ENCODE results near the gene RREB1.
A peak's percentile ranks its signal among the peaks of the same experiment; 100 is the strongest.

Gene RREB1

GRCh38 chr6:7243179-7243981 is 135.6 kb downstream of the RREB1 start (continued):
- TF ChIP-seq, protein P1, sequence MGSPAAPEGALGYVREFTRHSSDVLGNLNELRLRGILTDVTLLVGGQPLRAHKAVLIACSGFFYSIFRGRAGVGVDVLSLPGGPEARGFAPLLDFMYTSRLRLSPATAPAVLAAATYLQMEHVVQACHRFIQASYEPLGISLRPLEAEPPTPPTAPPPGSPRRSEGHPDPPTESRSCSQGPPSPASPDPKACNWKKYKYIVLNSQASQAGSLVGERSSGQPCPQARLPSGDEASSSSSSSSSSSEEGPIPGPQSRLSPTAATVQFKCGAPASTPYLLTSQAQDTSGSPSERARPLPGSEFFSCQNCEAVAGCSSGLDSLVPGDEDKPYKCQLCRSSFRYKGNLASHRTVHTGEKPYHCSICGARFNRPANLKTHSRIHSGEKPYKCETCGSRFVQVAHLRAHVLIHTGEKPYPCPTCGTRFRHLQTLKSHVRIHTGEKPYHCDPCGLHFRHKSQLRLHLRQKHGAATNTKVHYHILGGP (tag by site-specific recombination; IDR thresholded peaks at IDR 0.05) = no peak
- TF ChIP-seq, protein P2, sequence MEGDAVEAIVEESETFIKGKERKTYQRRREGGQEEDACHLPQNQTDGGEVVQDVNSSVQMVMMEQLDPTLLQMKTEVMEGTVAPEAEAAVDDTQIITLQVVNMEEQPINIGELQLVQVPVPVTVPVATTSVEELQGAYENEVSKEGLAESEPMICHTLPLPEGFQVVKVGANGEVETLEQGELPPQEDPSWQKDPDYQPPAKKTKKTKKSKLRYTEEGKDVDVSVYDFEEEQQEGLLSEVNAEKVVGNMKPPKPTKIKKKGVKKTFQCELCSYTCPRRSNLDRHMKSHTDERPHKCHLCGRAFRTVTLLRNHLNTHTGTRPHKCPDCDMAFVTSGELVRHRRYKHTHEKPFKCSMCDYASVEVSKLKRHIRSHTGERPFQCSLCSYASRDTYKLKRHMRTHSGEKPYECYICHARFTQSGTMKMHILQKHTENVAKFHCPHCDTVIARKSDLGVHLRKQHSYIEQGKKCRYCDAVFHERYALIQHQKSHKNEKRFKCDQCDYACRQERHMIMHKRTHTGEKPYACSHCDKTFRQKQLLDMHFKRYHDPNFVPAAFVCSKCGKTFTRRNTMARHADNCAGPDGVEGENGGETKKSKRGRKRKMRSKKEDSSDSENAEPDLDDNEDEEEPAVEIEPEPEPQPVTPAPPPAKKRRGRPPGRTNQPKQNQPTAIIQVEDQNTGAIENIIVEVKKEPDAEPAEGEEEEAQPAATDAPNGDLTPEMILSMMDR (tag by site-specific recombination; IDR thresholded peaks at IDR 0.05) = peak; percentile 62
- TF ChIP-seq, protein P3, sequence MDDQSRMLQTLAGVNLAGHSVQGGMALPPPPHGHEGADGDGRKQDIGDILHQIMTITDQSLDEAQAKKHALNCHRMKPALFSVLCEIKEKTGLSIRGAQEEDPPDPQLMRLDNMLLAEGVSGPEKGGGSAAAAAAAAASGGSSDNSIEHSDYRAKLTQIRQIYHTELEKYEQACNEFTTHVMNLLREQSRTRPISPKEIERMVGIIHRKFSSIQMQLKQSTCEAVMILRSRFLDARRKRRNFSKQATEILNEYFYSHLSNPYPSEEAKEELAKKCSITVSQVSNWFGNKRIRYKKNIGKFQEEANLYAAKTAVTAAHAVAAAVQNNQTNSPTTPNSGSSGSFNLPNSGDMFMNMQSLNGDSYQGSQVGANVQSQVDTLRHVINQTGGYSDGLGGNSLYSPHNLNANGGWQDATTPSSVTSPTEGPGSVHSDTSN (CRISPR knock-in tag; IDR thresholded peaks at IDR 0.05) = no peak
- TF ChIP-seq OSR2 (tag by site-specific recombination; IDR thresholded peaks at IDR 0.05) (peak; percentile 29; the same call in 1 of the 2 replicates), REST (tag by site-specific recombination; IDR thresholded peaks at IDR 0.05) (no peak), ZBTB26 (tag by site-specific recombination; optimal IDR thresholded peaks at IDR 0.05) (no peak), ZNF335 (tag by site-specific recombination; conservative IDR thresholded peaks at IDR 0.05) (no peak), ZNF280D (tag by site-specific recombination; IDR thresholded peaks at IDR 0.05) (no peak), ZNF654 (tag by site-specific recombination; IDR thresholded peaks at IDR 0.05; ENCODE audit: low read depth) (peak; percentile 81), ZNF596 (tag by site-specific recombination; IDR thresholded peaks at IDR 0.05) (no peak), ZFP3 (tag by site-specific recombination; IDR thresholded peaks at IDR 0.05; ENCODE audit: low read depth) (no peak), ZNF585B (tag by site-specific recombination; IDR thresholded peaks at IDR 0.05) (no peak), ZFP41 (tag by site-specific recombination; IDR thresholded peaks at IDR 0.05; ENCODE audit: borderline replicate concordance) (no peak), ZNF660 (tag by site-specific recombination; IDR thresholded peaks at IDR 0.05) (0 out of 2 replicates have a peak, but pooled peaks have one; percentile 69), WT1 (tag by site-specific recombination; IDR thresholded peaks at IDR 0.05) (0 out of 2 replicates have a peak, but pooled peaks have one; percentile 13), ZNF521 (tag by site-specific recombination; IDR thresholded peaks at IDR 0.05) (no peak)
- TF ChIP-seq, protein P4, sequence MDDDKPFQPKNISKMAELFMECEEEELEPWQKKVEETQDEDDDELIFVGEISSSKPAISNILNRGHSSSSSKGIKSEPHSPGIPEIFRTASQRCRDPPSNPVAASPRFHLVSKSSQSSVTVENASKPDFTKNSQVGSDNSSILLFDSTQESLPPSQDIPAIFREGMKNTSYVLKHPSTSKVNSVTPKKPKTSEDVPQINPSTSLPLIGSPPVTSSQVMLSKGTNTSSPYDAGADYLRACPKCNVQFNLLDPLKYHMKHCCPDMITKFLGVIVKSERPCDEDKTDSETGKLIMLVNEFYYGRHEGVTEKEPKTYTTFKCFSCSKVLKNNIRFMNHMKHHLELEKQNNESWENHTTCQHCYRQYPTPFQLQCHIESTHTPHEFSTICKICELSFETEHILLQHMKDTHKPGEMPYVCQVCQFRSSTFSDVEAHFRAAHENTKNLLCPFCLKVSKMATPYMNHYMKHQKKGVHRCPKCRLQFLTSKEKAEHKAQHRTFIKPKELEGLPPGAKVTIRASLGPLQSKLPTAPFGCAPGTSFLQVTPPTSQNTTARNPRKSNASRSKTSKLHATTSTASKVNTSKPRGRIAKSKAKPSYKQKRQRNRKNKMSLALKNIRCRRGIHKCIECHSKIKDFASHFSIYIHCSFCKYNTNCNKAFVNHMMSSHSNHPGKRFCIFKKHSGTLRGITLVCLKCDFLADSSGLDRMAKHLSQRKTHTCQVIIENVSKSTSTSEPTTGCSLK (tag by site-specific recombination; IDR thresholded peaks at IDR 0.05) = no peak
- TF ChIP-seq, protein P5, sequence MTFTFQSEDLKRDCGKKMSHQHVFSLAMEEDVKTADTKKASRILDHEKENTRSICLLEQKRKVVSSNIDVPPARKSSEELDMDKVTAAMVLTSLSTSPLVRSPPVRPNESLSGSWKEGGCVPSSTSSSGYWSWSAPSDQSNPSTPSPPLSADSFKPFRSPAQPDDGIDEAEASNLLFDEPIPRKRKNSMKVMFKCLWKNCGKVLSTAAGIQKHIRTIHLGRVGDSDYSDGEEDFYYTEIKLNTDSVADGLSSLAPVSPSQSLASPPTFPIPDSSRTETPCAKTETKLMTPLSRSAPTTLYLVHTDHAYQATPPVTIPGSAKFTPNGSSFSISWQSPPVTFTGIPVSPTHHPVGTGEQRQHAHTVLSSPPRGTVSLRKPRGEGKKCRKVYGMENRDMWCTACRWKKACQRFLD (tag by site-specific recombination; IDR thresholded peaks at IDR 0.05) = no peak
- TF ChIP-seq, protein P6, sequence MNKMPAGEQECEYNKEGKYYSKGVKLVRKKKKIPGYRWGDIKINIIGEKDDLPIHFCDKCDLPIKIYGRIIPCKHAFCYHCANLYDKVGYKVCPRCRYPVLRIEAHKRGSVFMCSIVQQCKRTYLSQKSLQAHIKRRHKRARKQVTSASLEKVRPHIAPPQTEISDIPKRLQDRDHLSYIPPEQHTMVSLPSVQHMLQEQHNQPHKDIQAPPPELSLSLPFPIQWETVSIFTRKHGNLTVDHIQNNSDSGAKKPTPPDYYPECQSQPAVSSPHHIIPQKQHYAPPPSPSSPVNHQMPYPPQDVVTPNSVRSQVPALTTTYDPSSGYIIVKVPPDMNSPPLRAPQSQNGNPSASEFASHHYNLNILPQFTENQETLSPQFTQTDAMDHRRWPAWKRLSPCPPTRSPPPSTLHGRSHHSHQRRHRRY (tag by site-specific recombination; IDR thresholded peaks at IDR 0.05) = no peak
